PFSK-1 (cell line): Measurements from ENCODE around the gene MED28.

Source experiments
- FOXP2 ChIP-seq: optimal IDR thresholded peaks from 2 replicates; pipeline ENCODE3; 2011; ENCODE audit warnings: borderline replicate concordance, control low read depth, inconsistent platforms; ENCODE audit not compliant: insufficient read depth; ENCODE audit errors: extremely low read length, extremely low read depth
- POLR2AphosphoS5 ChIP-seq: IDR thresholded peaks from 2 replicates; pipeline ENCODE4 v1.6.1; 2012; ENCODE audit warnings: low read depth, mild to moderate bottlenecking, control low read depth, low read length, moderate library complexity
- REST ChIP-seq, 2 experiments: IDR thresholded peaks; 2 replicates each; pipeline versions ENCODE4 v1.6.1 to v1.8.0; 2011 to 2012; ENCODE audit warnings: low read depth in 2 of 2, low read length in 2 of 2, control low read depth in 1 of 2, inconsistent platforms in 1 of 2, mild to moderate bottlenecking in 1 of 2, moderate library complexity in 1 of 2; ENCODE audit not compliant: insufficient read depth in 1 of 2
- SIN3A ChIP-seq: IDR thresholded peaks from 2 replicates; pipeline ENCODE4 v1.6.1; 2012; ENCODE audit warnings: mild to moderate bottlenecking, low read length, moderate library complexity, borderline replicate concordance; ENCODE audit not compliant: insufficient read depth
- TAF1 ChIP-seq: IDR thresholded peaks from 2 replicates; pipeline ENCODE4 v1.6.1; 2012; ENCODE audit warnings: low read length, control low read depth, borderline replicate concordance; ENCODE audit not compliant: insufficient read depth

MED28 gene

GRCh38 chr4:17623451-17624001, 9.1 kb downstream of the MED28 start:
- TF ChIP-seq POLR2AphosphoS5 (no peak), FOXP2 (no peak)

DNA sequence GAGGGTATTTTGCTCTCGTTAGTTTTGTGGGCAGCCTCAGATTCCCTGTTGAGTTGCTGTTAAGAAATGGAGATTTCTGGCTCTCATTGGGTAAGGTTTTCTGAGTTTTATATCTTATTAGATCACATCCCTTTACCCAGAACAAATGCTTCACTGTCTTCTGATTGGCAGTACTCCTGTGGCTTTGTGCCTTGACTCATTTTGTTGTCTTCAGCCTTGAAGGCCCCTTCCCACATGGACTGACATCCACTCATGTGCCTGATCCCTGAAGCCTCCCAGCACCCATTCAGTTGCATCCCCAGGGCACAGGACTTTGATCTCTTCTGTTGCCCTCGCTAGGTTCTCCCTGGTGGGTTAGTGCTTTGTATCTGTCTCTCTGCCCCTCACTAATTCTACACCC, 10.4 kb downstream of the MED28 start:
- TF ChIP-seq POLR2AphosphoS5 (no peak), TAF1 (no peak), FOXP2 (no peak)

DNA sequence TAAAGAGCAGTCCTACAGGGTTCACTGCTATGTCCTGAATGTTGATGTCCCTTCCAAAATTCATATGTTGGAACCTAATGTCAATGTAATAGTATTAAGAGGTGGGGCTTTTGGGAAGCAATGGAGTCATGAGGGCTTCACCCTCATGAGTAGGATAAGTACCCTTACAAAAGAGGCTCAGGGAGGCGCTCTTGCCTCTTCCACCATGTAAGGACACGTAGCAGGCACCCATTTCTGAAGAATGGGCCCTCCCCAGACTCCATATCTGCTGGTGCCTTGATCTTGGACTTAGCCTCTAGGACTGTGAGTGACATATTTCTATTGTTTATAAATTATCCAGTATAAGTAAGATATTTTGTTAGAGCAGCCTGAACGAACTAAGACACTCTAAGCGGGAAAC, 15.8 kb downstream of the MED28 start:
- TF ChIP-seq TAF1 (no peak), FOXP2 (no peak), REST (IDR thresholded peaks at IDR 0.05; ENCODE audit: insufficient read depth in 1 of 2, low read depth in 2 of 2, low read length in 2 of 2) (no peak), POLR2AphosphoS5 (no peak), SIN3A (no peak)

DNA sequence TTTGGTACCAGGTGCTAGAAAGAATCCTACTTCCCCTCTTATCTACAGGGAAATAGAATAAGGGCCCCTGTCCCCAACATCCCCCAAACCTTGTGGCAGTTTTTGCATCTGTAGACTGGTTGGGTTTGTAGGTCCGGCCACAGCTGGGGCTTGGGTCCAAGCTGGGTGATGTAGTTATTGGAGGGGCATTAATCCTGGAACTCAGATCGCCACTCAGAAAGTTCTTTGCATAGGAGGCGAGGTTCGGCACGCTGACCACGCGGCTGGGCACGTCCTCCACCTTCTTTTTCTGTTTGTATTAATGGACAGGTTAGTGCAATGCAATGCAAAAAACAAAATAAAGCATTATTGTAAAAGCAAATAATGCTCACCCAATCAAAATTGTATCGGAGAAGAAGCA, 19.2 kb downstream of the MED28 start:
- no peak for TF ChIP-seq FOXP2
- no peak for TF ChIP-seq POLR2AphosphoS5
- no peak for TF ChIP-seq SIN3A
- no peak for TF ChIP-seq REST (IDR thresholded peaks at IDR 0.05; ENCODE audit: insufficient read depth in 1 of 2, low read depth in 2 of 2, low read length in 2 of 2)
- TF ChIP-seq TAF1: no peak

- TF ChIP-seq TAF1: no peak
- no peak for TF ChIP-seq REST (IDR thresholded peaks at IDR 0.05; ENCODE audit: insufficient read depth in 1 of 2, low read depth in 2 of 2, low read length in 2 of 2)
- TF ChIP-seq SIN3A: no peak
- TF ChIP-seq FOXP2: no peak
- TF ChIP-seq POLR2AphosphoS5: no peak
Observed at GRCh38 chr4:17635056-17635455, 20.6 kb downstream of the MED28 start.

DNA sequence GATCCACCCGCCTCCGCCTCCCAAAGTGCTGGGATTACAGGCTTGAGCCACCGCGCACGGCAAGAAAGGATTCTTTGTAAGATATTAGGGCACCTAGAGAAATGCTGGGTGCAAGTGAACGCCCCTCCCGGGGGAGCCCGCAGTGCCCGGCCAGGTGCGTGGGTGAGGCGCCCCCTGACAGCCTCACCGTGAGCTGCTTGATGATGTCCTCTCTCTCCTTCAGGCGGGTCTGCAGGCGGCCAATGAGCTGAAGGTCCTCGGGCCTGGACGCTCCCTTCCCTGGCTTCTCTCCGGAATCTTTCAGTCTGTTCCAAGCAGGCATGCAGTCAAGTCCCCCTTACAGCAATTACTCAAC, 21.9 kb downstream of the MED28 start:
- TF ChIP-seq REST (IDR thresholded peaks at IDR 0.05; ENCODE audit: insufficient read depth in 1 of 2, low read depth in 2 of 2, low read length in 2 of 2) (no peak), TAF1 (no peak), FOXP2 (no peak), POLR2AphosphoS5 (no peak), SIN3A (no peak)
